ENCODE measurements around the gene POLR2H.

The POLR2H gene

GRCh38 chr3:184380627-184381260 is 19.2 kb downstream of the POLR2H start:
- no peak for TF ChIP-seq CTCF (conservative IDR thresholded peaks at IDR 0.05; ENCODE audit: low read depth, low read length)
- no peak for DNase-seq (ENCODE audit: low read depth)
- H3K4me3 ChIP-seq (ENCODE audit: low read length) = no peak overlapping the region

- no peak overlapping the region for H3K4me3 ChIP-seq (ENCODE audit: low read length)
- TF ChIP-seq CTCF (conservative IDR thresholded peaks at IDR 0.05; ENCODE audit: low read depth, low read length) = no peak
- DNase-seq (ENCODE audit: low read depth) = no peak
These were observed 20.0 kb downstream of the POLR2H start for GRCh38 chr3:184381261-184382224.

GRCh38 chr3:184382326-184383032 is 21.0 kb downstream of the POLR2H start:
- DNase-seq (ENCODE audit: low read depth) = no peak
- no peak for TF ChIP-seq CTCF (conservative IDR thresholded peaks at IDR 0.05; ENCODE audit: low read depth, low read length)

GRCh38 chr3:184383033-184383740 is 21.7 kb downstream of the POLR2H start:
- DNase-seq (ENCODE audit: low read depth) = no peak
- TF ChIP-seq CTCF (conservative IDR thresholded peaks at IDR 0.05; ENCODE audit: low read depth, low read length) = no peak
- no peak overlapping the region for H3K4me3 ChIP-seq (ENCODE audit: low read length)

More at GRCh38 chr3:184382326-184383032, 21.0 kb downstream of the POLR2H start:
- no peak overlapping the region for H3K4me3 ChIP-seq (ENCODE audit: low read length)

GRCh38 chr3:184384342-184384741 is 22.8 kb downstream of the POLR2H start:
- no peak for TF ChIP-seq CTCF (conservative IDR thresholded peaks at IDR 0.05; ENCODE audit: low read depth, low read length)
- no peak overlapping the region for H3K4me3 ChIP-seq (ENCODE audit: low read length)
- no peak for DNase-seq (ENCODE audit: low read depth)

GRCh38 chr3:184384856-184385422 is 23.4 kb downstream of the POLR2H start:
- DNase-seq (ENCODE audit: low read depth) = no peak
- no peak for TF ChIP-seq CTCF (conservative IDR thresholded peaks at IDR 0.05; ENCODE audit: low read depth, low read length)
- no peak overlapping the region for H3K4me3 ChIP-seq (ENCODE audit: low read length)

All from retinal pigment epithelial cell (primary cell).